ENCODE data around the gene ZFYVE1. TPM values are rescaled to one million over a fixed set of nuclear protein-coding genes. Genes with fewer than 3 reads are reported as not detected.

ZFYVE1 gene
- total and polyA plus RNA-seq, 2 donors (not counting 3 experiments of a cell fraction or from before 2014, with no cell fraction given) = 27.3 to 29.2 TPM

DNA sequence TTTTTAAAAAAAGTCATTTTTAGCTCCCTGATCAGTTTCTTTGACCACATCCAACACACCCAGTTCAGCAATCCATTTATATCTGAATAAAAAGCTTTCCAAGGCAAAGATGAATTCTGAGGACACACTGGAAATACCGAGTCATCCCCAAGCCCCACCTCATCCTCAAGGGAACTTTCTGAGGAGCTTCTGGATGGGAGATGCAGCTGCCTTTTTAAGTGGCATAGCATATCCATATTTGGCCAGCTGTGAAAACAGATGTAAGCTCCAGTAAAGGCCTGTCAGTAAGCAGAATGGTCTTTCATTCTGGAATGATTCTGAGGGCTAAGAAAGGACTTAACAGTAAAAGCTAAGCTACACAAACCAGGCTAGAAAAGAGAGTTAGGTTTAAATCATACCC lies 18.4 kb downstream of the ZFYVE1 start:
- TF ChIP-seq FOS (IDR thresholded peaks at IDR 0.05; ENCODE audit: borderline replicate concordance, insufficient read depth, low read length) (no peak), MYC (IDR thresholded peaks at IDR 0.05; ENCODE audit: low read depth, low read length) (no peak), GATA2 (IDR thresholded peaks at IDR 0.05; ENCODE audit: insufficient read depth, insufficient read length, low read depth, low read length) (no peak), POLR2A (IDR thresholded peaks at IDR 0.05; ENCODE audit: low read depth, low read length) (no peak), JUN (IDR thresholded peaks at IDR 0.05; ENCODE audit: borderline replicate concordance, insufficient read depth, insufficient read length, low read depth) (no peak), EZH2 (IDR thresholded peaks at IDR 0.05; ENCODE audit: borderline replicate concordance, low read depth, low read length, severe bottlenecking) (no peak), POLR2AphosphoS5 (IDR thresholded peaks at IDR 0.05; ENCODE audit: insufficient read depth, low read depth, low read length) (no peak)
- TF ChIP-seq, protein P1, sequence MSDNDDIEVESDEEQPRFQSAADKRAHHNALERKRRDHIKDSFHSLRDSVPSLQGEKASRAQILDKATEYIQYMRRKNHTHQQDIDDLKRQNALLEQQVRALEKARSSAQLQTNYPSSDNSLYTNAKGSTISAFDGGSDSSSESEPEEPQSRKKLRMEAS (IDR thresholded peaks at IDR 0.05; ENCODE audit: insufficient read depth, insufficient read length) = no peak
- TF ChIP-seq, protein P2, sequence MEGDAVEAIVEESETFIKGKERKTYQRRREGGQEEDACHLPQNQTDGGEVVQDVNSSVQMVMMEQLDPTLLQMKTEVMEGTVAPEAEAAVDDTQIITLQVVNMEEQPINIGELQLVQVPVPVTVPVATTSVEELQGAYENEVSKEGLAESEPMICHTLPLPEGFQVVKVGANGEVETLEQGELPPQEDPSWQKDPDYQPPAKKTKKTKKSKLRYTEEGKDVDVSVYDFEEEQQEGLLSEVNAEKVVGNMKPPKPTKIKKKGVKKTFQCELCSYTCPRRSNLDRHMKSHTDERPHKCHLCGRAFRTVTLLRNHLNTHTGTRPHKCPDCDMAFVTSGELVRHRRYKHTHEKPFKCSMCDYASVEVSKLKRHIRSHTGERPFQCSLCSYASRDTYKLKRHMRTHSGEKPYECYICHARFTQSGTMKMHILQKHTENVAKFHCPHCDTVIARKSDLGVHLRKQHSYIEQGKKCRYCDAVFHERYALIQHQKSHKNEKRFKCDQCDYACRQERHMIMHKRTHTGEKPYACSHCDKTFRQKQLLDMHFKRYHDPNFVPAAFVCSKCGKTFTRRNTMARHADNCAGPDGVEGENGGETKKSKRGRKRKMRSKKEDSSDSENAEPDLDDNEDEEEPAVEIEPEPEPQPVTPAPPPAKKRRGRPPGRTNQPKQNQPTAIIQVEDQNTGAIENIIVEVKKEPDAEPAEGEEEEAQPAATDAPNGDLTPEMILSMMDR (IDR thresholded peaks at IDR 0.05; ENCODE audit: extremely low read depth in 1 of 2, insufficient read depth in 1 of 2, low read depth in 1 of 2, low read length in 2 of 2) = no peak
- DNase-seq (ENCODE audit: low read depth, low spot score) (no peak), FAIRE-seq (no peak)
- no TSS peak for BruUV-seq (replicated peaks)
- POLR2A ChIA-PET = no interaction called here
- Histone ChIP-seq H3K36me3 (ENCODE audit: control insufficient read depth in 2 of 2, extremely low read depth in 1 of 2, insufficient read depth in 2 of 2, low read length in 2 of 2) (peaks cover 0 to 6% of the 10 kb centered on the region in 2 experiments), H4K20me1 (replicated peaks; ENCODE audit: control insufficient read depth, extremely low read depth, insufficient read depth, low read length) (no peaks in the 10 kb centered on the region), H3K4me3 (replicated peaks in 1 of 3; ENCODE audit: insufficient read depth in 1 of 3, low read depth in 1 of 3, low read length in 3 of 3) (no peak overlapping the region), H3K4me2 (ENCODE audit: insufficient read depth, low read length) (no peak overlapping the region), H3K9ac (replicated peaks; ENCODE audit: extremely low read depth, insufficient read depth, low read length) (no peak overlapping the region), H3K79me2 (ENCODE audit: control insufficient read depth, insufficient read depth, low read length) (peaks cover 4% of the 10 kb centered on the region), H3K9me1 (replicated peaks; ENCODE audit: control insufficient read depth, extremely low read depth, insufficient read depth, low read length) (no peaks in the 10 kb centered on the region), H3K27me3 (ENCODE audit: control insufficient read depth in 2 of 2, insufficient read depth in 2 of 2, low read length in 2 of 2) (no peaks in the 10 kb centered on the region), H3K27ac (ENCODE audit: insufficient read depth, low read depth, low read length) (no peak overlapping the region), H3K9me3 (replicated peaks; ENCODE audit: control insufficient read depth, insufficient read depth, low read length) (no peaks in the 10 kb centered on the region), H3K4me1 (ENCODE audit: control insufficient read depth, extremely low read depth, insufficient read depth, low read length) (no peaks in the 10 kb centered on the region), H2AFZ (ENCODE audit: low read depth, low read length) (no peak overlapping the region)
- intact Hi-C loops (cut with micrococcal nuclease) (no loop called here), dilution Hi-C loops (cut with MboI; ENCODE audit: extremely low pct_ligation_motif_present, low sequenced_read_pairs) (no loop called here)
- CTCF ChIA-PET = no interaction called here
